MM.1S (cell line): ENCODE results near the gene PHF1.

Source experiments
- DNase-seq: peaks from one replicate; pipeline ENCODE4 v3.0.0-alpha.2; 2015
- H2AFZ ChIP-seq: fragments of 300-600 bp; sonication (generic); 2 replicates; pipeline ENCODE4 v1.6.0; 2016; ENCODE audit warnings: antibody characterized with exemption, low read length
- H3F3A ChIP-seq: fragments of 300-600 bp; sonication (generic); 2 replicates; pipeline ENCODE4 v1.6.1; 2016; ENCODE audit warnings: mild to moderate bottlenecking, antibody characterized with exemption, low read length, moderate library complexity, mixed read lengths; ENCODE audit not compliant: insufficient read depth
- H3K27ac ChIP-seq: fragments of 300-600 bp; sonication (generic); 2 replicates; pipeline ENCODE4 v1.5.1; 2016; ENCODE audit warnings: mild to moderate bottlenecking, low read length
- H3K27me3 ChIP-seq: fragments of 300-600 bp; sonication (generic); replicated peaks from 2 replicates; pipeline ENCODE4 v1.6.0; 2016; ENCODE audit warnings: low read length; ENCODE audit not compliant: insufficient read depth
- H3K36me3 ChIP-seq: fragments of 300-600 bp; sonication (generic); replicated peaks from 2 replicates; pipeline ENCODE4 v1.6.1; 2016; ENCODE audit warnings: mild to moderate bottlenecking, low read length, mixed read lengths; ENCODE audit not compliant: insufficient read depth
- H3K4me1 ChIP-seq: fragments of 300-600 bp; sonication (generic); 2 replicates; pipeline ENCODE4 v1.6.1; 2016; ENCODE audit warnings: low read length, mixed read lengths
- H3K4me2 ChIP-seq: fragments of 300-600 bp; sonication (generic); 2 replicates; pipeline ENCODE4 v1.6.0; 2016; ENCODE audit warnings: low read depth, low read length
- H3K4me3 ChIP-seq: fragments of 300-600 bp; sonication (generic); 2 replicates; pipeline ENCODE4 v1.5.1; 2016; ENCODE audit warnings: low read length, mixed read lengths
- H3K79me2 ChIP-seq: fragments of 300-600 bp; sonication (generic); 2 replicates; pipeline ENCODE4 v1.6.1; 2016; ENCODE audit warnings: mixed run types, low read length, mixed read lengths
- H3K9ac ChIP-seq: fragments of 300-600 bp; sonication (generic); 2 replicates; pipeline ENCODE4 v1.6.1; 2016; ENCODE audit warnings: low read length, mixed read lengths
- H3K9me2 ChIP-seq: fragments of 300-600 bp; sonication (generic); replicated peaks from 2 replicates; pipeline ENCODE4 v1.6.1; 2016; ENCODE audit warnings: mild to moderate bottlenecking, low read length, mixed read lengths; ENCODE audit not compliant: insufficient read depth
- H3K9me3 ChIP-seq: fragments of 300-600 bp; sonication (generic); replicated peaks from 2 replicates; pipeline ENCODE4 v1.6.1; 2016; ENCODE audit warnings: mild to moderate bottlenecking, low read length, mixed read lengths; ENCODE audit not compliant: insufficient read depth
- H4K20me1 ChIP-seq: fragments of 300-600 bp; sonication (generic); 2 replicates; pipeline ENCODE4 v1.6.1; 2016; ENCODE audit warnings: mild to moderate bottlenecking, low read length, moderate library complexity, mixed read lengths; ENCODE audit not compliant: insufficient read depth
- CTCF ChIP-seq: fragments of 300-600 bp; sonication (generic); IDR thresholded peaks from 2 replicates; pipeline ENCODE4 v1.5.1; 2016; ENCODE audit warnings: antibody characterized with exemption, low read length, mixed read lengths
- EZH2 ChIP-seq: fragments of 300-600 bp; sonication (generic); optimal IDR thresholded peaks from 2 replicates; pipeline ENCODE3; 2017; ENCODE audit warnings: low read depth, mild to moderate bottlenecking, antibody characterized with exemption, low read length, mixed read lengths
- EZH2phosphoT487 ChIP-seq: fragments of 300-600 bp; sonication (generic); IDR thresholded peaks from 2 replicates; pipeline ENCODE4 v1.6.1; 2018; ENCODE audit warnings: antibody characterized with exemption, low read length

The PHF1 gene

GRCh38 chr6:33445119-33445603 is 34.3 kb downstream of the PHF1 start:
- H3K27ac ChIP-seq = no peak overlapping the region

GRCh38 chr6:33446356-33446755 is 35.5 kb downstream of the PHF1 start:
- DNase-seq = no peak
- Histone ChIP-seq H3K9me3 (no peaks in the 10 kb centered on the region), H3K9ac (no peak overlapping the region), H3K79me2 (no peaks in the 10 kb centered on the region), H3K27me3 (no peaks in the 10 kb centered on the region), H4K20me1 (no peaks in the 10 kb centered on the region), H3K9me2 (no peaks in the 10 kb centered on the region), H3K4me1 (no peaks in the 10 kb centered on the region), H3F3A (no peaks in the 10 kb centered on the region), H3K4me2 (no peak overlapping the region), H3K36me3 (no peaks in the 10 kb centered on the region), H3K27ac (no peak overlapping the region), H2AFZ (no peak overlapping the region), H3K4me3 (no peak overlapping the region)
- TF ChIP-seq EZH2 = no peak
- no peak for TF ChIP-seq EZH2phosphoT487
- TF ChIP-seq CTCF = no peak

More at GRCh38 chr6:33445119-33445603, 34.3 kb downstream of the PHF1 start:
- H3K36me3 ChIP-seq = no peaks in the 10 kb centered on the region
- no peaks in the 10 kb centered on the region for H4K20me1 ChIP-seq
- no peak for TF ChIP-seq EZH2phosphoT487
- TF ChIP-seq CTCF = no peak
- TF ChIP-seq EZH2 = no peak
- H3K9ac ChIP-seq = no peak overlapping the region
- no peaks in the 10 kb centered on the region for H3K9me2 ChIP-seq
- no peak overlapping the region for H3K4me2 ChIP-seq
- H3F3A ChIP-seq = no peaks in the 10 kb centered on the region
- no peaks in the 10 kb centered on the region for H3K9me3 ChIP-seq
- no peaks in the 10 kb centered on the region for H3K79me2 ChIP-seq
- no peak for DNase-seq
- no peaks in the 10 kb centered on the region for H3K4me1 ChIP-seq
- H3K4me3 ChIP-seq = no peak overlapping the region
- H3K27me3 ChIP-seq = no peaks in the 10 kb centered on the region
- no peak overlapping the region for H2AFZ ChIP-seq

GRCh38 chr6:33450434-33450833 is 39.6 kb downstream of the PHF1 start:
- H3K4me3 ChIP-seq = no peak overlapping the region
- DNase-seq = no peak
- H4K20me1 ChIP-seq = no peaks in the 10 kb centered on the region
- no peak overlapping the region for H3K9ac ChIP-seq
- no peaks in the 10 kb centered on the region for H3K9me3 ChIP-seq
- no peak overlapping the region for H3K4me2 ChIP-seq
- H3F3A ChIP-seq = no peaks in the 10 kb centered on the region
- TF ChIP-seq CTCF = no peak
- no peak for TF ChIP-seq EZH2phosphoT487
- no peak for TF ChIP-seq EZH2
- no peaks in the 10 kb centered on the region for H3K9me2 ChIP-seq
- peaks cover 18% of the 10 kb centered on the region for H3K79me2 ChIP-seq
- H2AFZ ChIP-seq = no peak overlapping the region
- H3K27ac ChIP-seq = no peak overlapping the region
- no peaks in the 10 kb centered on the region for H3K27me3 ChIP-seq
- no peaks in the 10 kb centered on the region for H3K36me3 ChIP-seq
- no peaks in the 10 kb centered on the region for H3K4me1 ChIP-seq
